ENCODE results near the gene GPBP1L1. TPM values are rescaled to one million over a fixed set of nuclear protein-coding genes. Genes with fewer than 3 reads are reported as not detected.

The GPBP1L1 gene
- total RNA-seq, 2 experiments from 2014 or later, result 134 to 138 TPM

- peaks cover 7% of the 10 kb centered on the region for H3K36me3 Mint-ChIP-seq
- no peaks in the 10 kb centered on the region for H3K9me3 Mint-ChIP-seq
- peak overlapping the region; percentile 93 for H3K4me3 Mint-ChIP-seq
- ATAC-seq (ENCODE audit: low read depth), result no peak
- no peaks in the 10 kb centered on the region for H3K27me3 Mint-ChIP-seq
- peak overlapping the region; percentile 86 for H3K27ac Mint-ChIP-seq
- DNase-seq, result no peak
- peaks cover 25% of the 10 kb centered on the region for H3K4me1 Mint-ChIP-seq
- POLR2A ChIA-PET, result interaction anchor here (0.7 to 4.6 kb wide), 14 partner anchors 34 to 911 kb away, joined by 3 to 36 read pairs (median 4); partner anchors contain the start of genes AKR1A1, ARMH1, CCDC163 and GPBP1L1
Measured at GRCh38 chr1:45585110-45585426, 101.3 kb downstream of the GPBP1L1 start.

GRCh38 chr1:45584351-45585109 is 101.8 kb downstream of the GPBP1L1 start:
- peak overlapping the region; percentile 100 for H3K27ac Mint-ChIP-seq
- H3K36me3 Mint-ChIP-seq, result peaks cover 7% of the 10 kb centered on the region
- POLR2A ChIA-PET, result interaction anchor here (0.7 to 4.6 kb wide), 18 partner anchors 30 to 910 kb away, joined by 3 to 36 read pairs (median 4); partner anchors contain the start of genes AKR1A1, ARMH1, CCDC163 and GPBP1L1
- peaks cover 25% of the 10 kb centered on the region for H3K4me1 Mint-ChIP-seq
- H3K4me3 Mint-ChIP-seq, result peak overlapping the region; percentile 93
- DNase-seq (peak; percentile 93), ATAC-seq (ENCODE audit: low read depth) (peak; percentile 46)
- H3K9me3 Mint-ChIP-seq, result no peaks in the 10 kb centered on the region
- no peaks in the 10 kb centered on the region for H3K27me3 Mint-ChIP-seq

- DNase-seq (peak; percentile 96), ATAC-seq (ENCODE audit: low read depth) (peak; percentile 48)
- POLR2A ChIA-PET, result interaction anchor here (0.5 to 4.6 kb wide), 20 partner anchors 29 to 909 kb away, joined by 3 to 36 read pairs (median 4); partner anchors contain the start of genes AKR1A1, ARMH1, CCDC163 and GPBP1L1
- no peaks in the 10 kb centered on the region for H3K9me3 Mint-ChIP-seq
- peak within 1 kb of the TSS; percentile 93 for H3K4me3 Mint-ChIP-seq
- H3K27ac Mint-ChIP-seq, result peak within 1 kb of the TSS; percentile 100
- H3K36me3 Mint-ChIP-seq, result peaks cover 7% of the 10 kb centered on the region
- no peaks in the 10 kb centered on the region for H3K27me3 Mint-ChIP-seq
- peaks cover 23% of the 10 kb centered on the region for H3K4me1 Mint-ChIP-seq
Measured at GRCh38 chr1:45583666-45584350, 102.5 kb downstream of the GPBP1L1 start, which contains the start of gene NASP. TSS of gene NASP (plus strand) at chr1:45584041. CDS start at chr1:45584147, 106 bp downstream.

- Mint-ChIP-seq H3K4me3 (peak overlapping the region; percentile 93), H3K36me3 (peaks cover 7% of the 10 kb centered on the region), H3K9me3 (no peaks in the 10 kb centered on the region), H3K27me3 (no peaks in the 10 kb centered on the region), H3K27ac (peak overlapping the region; percentile 100), H3K4me1 (peaks cover 23% of the 10 kb centered on the region)
- DNase-seq, result peak; percentile 90
- POLR2A ChIA-PET, result interaction anchor here (0.5 to 4.6 kb wide), 12 partner anchors 29 to 594 kb away, joined by 3 to 36 read pairs (median 6); partner anchors contain the start of genes AKR1A1, CCDC163, GPBP1L1 and HECTD3
- ATAC-seq (ENCODE audit: low read depth), result peak; percentile 75
Measured at GRCh38 chr1:45583264-45583665, 103.1 kb downstream of the GPBP1L1 start.

Other genes with a start within 250 kb of the GPBP1L1 start
- 1 to 10 TPM; 5.8 to 6.5 TPM for gene TESK2, start 195.4 kb downstream of the GPBP1L1 start, total RNA-seq
- 10 to 100 TPM; 10.3 to 13.0 TPM for gene CCDC163, start 186.5 kb downstream of the GPBP1L1 start, total RNA-seq
- gene MMACHC, start 186.2 kb downstream of the GPBP1L1 start, total RNA-seq, result 1 to 10 TPM; 4.9 to 8.3 TPM
- gene PRDX1, start 164.6 kb downstream of the GPBP1L1 start, total RNA-seq, result 100 to 1,000 TPM; 159 to 180 TPM
- gene AKR1A1, start 135.7 kb downstream of the GPBP1L1 start, total RNA-seq, result 100 to 1,000 TPM; 102 to 116 TPM
- gene NASP, start 102.5 kb downstream of the GPBP1L1 start, total RNA-seq, result 100 to 1,000 TPM; 184 to 188 TPM
- gene CCDC17, start 62.5 kb downstream of the GPBP1L1 start, total RNA-seq, result 1 to 10 TPM; 4.4 TPM
- 10 to 100 TPM; 21.8 to 22.4 TPM for gene TMEM69, start 1.6 kb upstream of the GPBP1L1 start, total RNA-seq
- 10 to 100 TPM; 13.4 to 14.3 TPM for gene IPP, start 64.1 kb upstream of the GPBP1L1 start, total RNA-seq
- 10 to 100 TPM; 20.9 to 23.7 TPM for gene MAST2, start 117.1 kb upstream of the GPBP1L1 start, total RNA-seq